HUES64 (cell line): ENCODE data around the gene ATXN1.

Experiments
- H3K27ac ChIP-seq: 2 replicates; pipeline ENCODE4 v1.7.0; 2013; ENCODE audit warnings: low read depth, low read length, inconsistent platforms
- H3K27me3 ChIP-seq: 2 replicates; pipeline ENCODE4 v1.6.1; 2013; ENCODE audit warnings: mild to moderate bottlenecking, low read length; ENCODE audit not compliant: insufficient read depth
- H3K36me3 ChIP-seq: 2 replicates; pipeline ENCODE4 v1.6.1; 2013; ENCODE audit warnings: mild to moderate bottlenecking, low read length; ENCODE audit not compliant: insufficient read depth
- H3K4me1 ChIP-seq: 2 replicates; pipeline ENCODE4 v1.6.1; 2013; ENCODE audit warnings: mild to moderate bottlenecking, low read length, moderate library complexity; ENCODE audit not compliant: insufficient read depth
- H3K4me3 ChIP-seq: 2 replicates; pipeline ENCODE4 v1.5.1; 2013; ENCODE audit warnings: mild to moderate bottlenecking, low read length, moderate library complexity
- H3K9ac ChIP-seq: 2 replicates; pipeline ENCODE4 v1.6.1; 2013; ENCODE audit warnings: mild to moderate bottlenecking, low read depth, low read length
- H3K9me3 ChIP-seq: 2 replicates; pipeline ENCODE4 v1.6.1; 2013; ENCODE audit warnings: low read depth, low read length; ENCODE audit not compliant: insufficient read depth
- WGBS: fragments of 150-250, 120-280 bp; methylation state at CpG from one replicate; pipeline ENCODE4 v1.1.7; 2013; ENCODE audit warnings: missing lambda C conversion rate; 5-methylcytosine and 5-hydroxymethylcytosine counted together

ATXN1 gene

GRCh38 chr6:16480763-16481560 lies 280.3 kb downstream of the ATXN1 start:
- Histone ChIP-seq H3K4me3 (no peak overlapping the region), H3K9me3 (no peaks in the 10 kb centered on the region), H3K9ac (no peak overlapping the region), H3K4me1 (peaks cover 9% of the 10 kb centered on the region), H3K27me3 (no peaks in the 10 kb centered on the region), H3K36me3 (no peaks in the 10 kb centered on the region), H3K27ac (no peak overlapping the region)
- WGBS, result 73% methylated on average over 4 of the region's 4 CpGs

- Histone ChIP-seq H3K27me3 (no peaks in the 10 kb centered on the region), H3K27ac (no peak overlapping the region), H3K36me3 (no peaks in the 10 kb centered on the region), H3K9me3 (no peaks in the 10 kb centered on the region), H3K9ac (no peak overlapping the region), H3K4me1 (no peaks in the 10 kb centered on the region), H3K4me3 (no peak overlapping the region)
- 94% methylated on average over 12 of the region's 12 CpGs for WGBS
Observed at GRCh38 chr6:16477367-16478149, 283.7 kb downstream of the ATXN1 start.

GRCh38 chr6:16476861-16477260 lies 284.4 kb downstream of the ATXN1 start:
- H3K4me3 ChIP-seq, result no peak overlapping the region
- H3K36me3 ChIP-seq, result no peaks in the 10 kb centered on the region
- H3K27ac ChIP-seq, result no peak overlapping the region
- H3K4me1 ChIP-seq, result no peaks in the 10 kb centered on the region
- no peaks in the 10 kb centered on the region for H3K27me3 ChIP-seq
- no peaks in the 10 kb centered on the region for H3K9me3 ChIP-seq
- WGBS, result 93% methylated on average over 7 of the region's 7 CpGs
- H3K9ac ChIP-seq, result no peak overlapping the region

GRCh38 chr6:16475494-16475781 lies 285.8 kb downstream of the ATXN1 start:
- no peaks in the 10 kb centered on the region for H3K4me1 ChIP-seq
- H3K4me3 ChIP-seq, result no peak overlapping the region

GRCh38 chr6:16474772-16475493 lies 286.3 kb downstream of the ATXN1 start:
- WGBS, result 91% methylated on average over 3 of the region's 3 CpGs
- Histone ChIP-seq H3K4me3 (no peak overlapping the region), H3K36me3 (no peaks in the 10 kb centered on the region), H3K9me3 (no peaks in the 10 kb centered on the region), H3K4me1 (no peaks in the 10 kb centered on the region), H3K27ac (no peak overlapping the region), H3K9ac (no peak overlapping the region), H3K27me3 (no peaks in the 10 kb centered on the region)

More at GRCh38 chr6:16475494-16475781, 285.8 kb downstream of the ATXN1 start:
- Histone ChIP-seq H3K9ac (no peak overlapping the region), H3K36me3 (no peaks in the 10 kb centered on the region), H3K9me3 (no peaks in the 10 kb centered on the region), H3K27me3 (no peaks in the 10 kb centered on the region), H3K27ac (no peak overlapping the region)
- WGBS, result 100% methylated on average over 1 of the region's 1 CpG

GRCh38 chr6:16473908-16474771 lies 287.1 kb downstream of the ATXN1 start:
- Histone ChIP-seq H3K36me3 (no peaks in the 10 kb centered on the region), H3K27ac (no peak overlapping the region), H3K9ac (no peak overlapping the region), H3K9me3 (no peaks in the 10 kb centered on the region), H3K27me3 (no peaks in the 10 kb centered on the region), H3K4me3 (no peak overlapping the region), H3K4me1 (no peaks in the 10 kb centered on the region)
- 92% methylated on average over 1 of the region's 1 CpG for WGBS

GRCh38 chr6:16473184-16473907 lies 287.9 kb downstream of the ATXN1 start:
- Histone ChIP-seq H3K27ac (no peak overlapping the region), H3K4me1 (no peaks in the 10 kb centered on the region), H3K27me3 (no peaks in the 10 kb centered on the region), H3K36me3 (no peaks in the 10 kb centered on the region), H3K9ac (no peak overlapping the region), H3K9me3 (no peaks in the 10 kb centered on the region), H3K4me3 (no peak overlapping the region)
- WGBS, result 95% methylated on average over 10 of the region's 10 CpGs

- Histone ChIP-seq H3K27ac (no peak overlapping the region), H3K4me1 (peaks cover 4% of the 10 kb centered on the region; the same call in 1 of the 2 replicates), H3K36me3 (no peaks in the 10 kb centered on the region), H3K9me3 (no peaks in the 10 kb centered on the region), H3K4me3 (no peak overlapping the region), H3K27me3 (no peaks in the 10 kb centered on the region), H3K9ac (no peak overlapping the region)
- 81% methylated on average over 3 of the region's 3 CpGs for WGBS
Observed at GRCh38 chr6:16472349-16473069, 288.8 kb downstream of the ATXN1 start.

- peaks cover 10% of the 10 kb centered on the region for H3K4me1 ChIP-seq
- H3K4me3 ChIP-seq, result no peak overlapping the region
- H3K36me3 ChIP-seq, result no peaks in the 10 kb centered on the region
- no peak overlapping the region for H3K9ac ChIP-seq
- H3K27ac ChIP-seq, result no peak overlapping the region
- H3K9me3 ChIP-seq, result no peaks in the 10 kb centered on the region
- no peaks in the 10 kb centered on the region for H3K27me3 ChIP-seq
- WGBS, result 95% methylated on average over 3 of the region's 3 CpGs
Observed at GRCh38 chr6:16471910-16472297, 289.4 kb downstream of the ATXN1 start.
